Testis (tissue), 3 donors: ENCODE data around the gene ACAN. TPM values are rescaled to one million over a fixed set of nuclear protein-coding genes. Genes with fewer than 3 reads are reported as not detected.

Source experiments
- DNase-seq: peaks from one replicate; pipeline ENCODE4 v3.0.0-alpha.2; 2019
- H3K27ac ChIP-seq, 2 donors: fragments of 200-600 bp; sonication (generic); one replicate each; pipeline ENCODE4 v1.5.1; 2019
- H3K27me3 ChIP-seq: fragments of 200-600 bp; sonication (generic); one replicate; pipeline ENCODE4 v1.5.1; 2019
- H3K36me3 ChIP-seq: fragments of 200-600 bp; sonication (generic); one replicate; pipeline ENCODE4 v1.5.1; 2017; ENCODE audit warnings: low read depth; ENCODE audit errors: missing control alignments
- H3K4me1 ChIP-seq: fragments of 200-600 bp; sonication (generic); one replicate; pipeline ENCODE4 v1.5.1; 2019
- H3K4me3 ChIP-seq, 2 donors: fragments of 200-600 bp; sonication (generic); one replicate each; pipeline ENCODE4 v1.5.1; 2017 to 2019
- H3K9me3 ChIP-seq: fragments of 200-600 bp; sonication (generic); one replicate; pipeline ENCODE4 v1.5.1; 2017
- POLR2A ChIP-seq: fragments of 450-650 bp; IDR thresholded peaks from one replicate; pipeline ENCODE4 v1.6.1; 2017; ENCODE audit warnings: antibody characterized with exemption, mild to moderate bottlenecking, moderate library complexity
- WGBS, 2 donors: methylation state at CpG; one replicate each; pipeline ENCODE4 v1.1.5; 2018; 5-methylcytosine and 5-hydroxymethylcytosine counted together
- intact Hi-C: fragments of 100-400 bp; cut with DNase I; formaldehyde crosslinking; loops from one replicate; pipeline ENCODE4 v1.15.1; 2023; ENCODE audit warnings: low total_unique reads
- polyA plus RNA-seq: library from polyadenylated mRNA; stranded (reverse); fragments of 350-450 nt; fragmentation: Illumina TruSeq; extraction: RNeasy Lipid Tissue Mini Kit (QIAGEN cat#74804); gene quantifications from one replicate; pipeline ENCODE4 v1.2.3, GENCODE V29; 2014; ENCODE audit warnings: low read depth, low replicate concordance; ENCODE audit not compliant: insufficient read depth
- total RNA-seq, 2 donors: library from RNA; depleted of rRNA; stranded (reverse); fragments of >200 nt; gene quantifications; one replicate each; pipeline ENCODE4 v1.2.3, GENCODE V29; 2016
- TF ChIP-seq, protein P1 (sequence below), 3 experiments: fragments of 450-650 bp in 2 of 3; fragments of 200-600 bp in 1 of 3; sonication (generic) in 1 of 3; IDR thresholded peaks; one replicate each; pipeline ENCODE4 v1.5.1; 2016 to 2019; ENCODE audit warnings: antibody characterized with exemption in 3 of 3, mild to moderate bottlenecking in 2 of 3, moderate library complexity in 1 of 3

Gene ACAN
- total and polyA plus RNA-seq, 3 donors from 2014 or later: 2.4 to 6.6 (median 4.1) TPM

DNA sequence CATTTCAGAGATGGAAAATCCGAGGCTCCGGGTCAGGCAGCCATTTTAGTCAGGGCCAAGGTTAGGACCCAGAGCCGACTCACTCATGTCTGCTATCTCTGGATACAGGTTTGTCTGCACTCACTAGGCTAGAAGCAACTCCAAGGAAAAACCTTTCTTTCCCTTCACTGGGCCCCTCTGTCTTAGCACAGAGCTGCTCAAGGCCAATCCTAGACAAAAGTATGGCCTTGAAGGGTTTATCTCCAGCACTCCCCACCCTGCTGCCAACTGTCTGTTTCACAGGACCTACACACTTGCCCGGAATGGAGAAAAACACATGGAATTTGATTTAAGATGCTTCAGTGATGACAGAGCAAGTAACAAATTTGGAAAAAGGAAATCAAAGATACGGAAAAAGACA is 25.6 kb downstream of the ACAN start:
- Histone ChIP-seq H3K4me1 (peaks cover 8% of the 10 kb centered on the region), H3K4me3 (no peak overlapping the region), H3K27me3 (no peaks in the 10 kb centered on the region), H3K36me3 (no peaks in the 10 kb centered on the region), H3K27ac (no peak overlapping the region), H3K9me3 (no peaks in the 10 kb centered on the region)
- TF ChIP-seq, protein P1, sequence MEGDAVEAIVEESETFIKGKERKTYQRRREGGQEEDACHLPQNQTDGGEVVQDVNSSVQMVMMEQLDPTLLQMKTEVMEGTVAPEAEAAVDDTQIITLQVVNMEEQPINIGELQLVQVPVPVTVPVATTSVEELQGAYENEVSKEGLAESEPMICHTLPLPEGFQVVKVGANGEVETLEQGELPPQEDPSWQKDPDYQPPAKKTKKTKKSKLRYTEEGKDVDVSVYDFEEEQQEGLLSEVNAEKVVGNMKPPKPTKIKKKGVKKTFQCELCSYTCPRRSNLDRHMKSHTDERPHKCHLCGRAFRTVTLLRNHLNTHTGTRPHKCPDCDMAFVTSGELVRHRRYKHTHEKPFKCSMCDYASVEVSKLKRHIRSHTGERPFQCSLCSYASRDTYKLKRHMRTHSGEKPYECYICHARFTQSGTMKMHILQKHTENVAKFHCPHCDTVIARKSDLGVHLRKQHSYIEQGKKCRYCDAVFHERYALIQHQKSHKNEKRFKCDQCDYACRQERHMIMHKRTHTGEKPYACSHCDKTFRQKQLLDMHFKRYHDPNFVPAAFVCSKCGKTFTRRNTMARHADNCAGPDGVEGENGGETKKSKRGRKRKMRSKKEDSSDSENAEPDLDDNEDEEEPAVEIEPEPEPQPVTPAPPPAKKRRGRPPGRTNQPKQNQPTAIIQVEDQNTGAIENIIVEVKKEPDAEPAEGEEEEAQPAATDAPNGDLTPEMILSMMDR (IDR thresholded peaks at IDR 0.05): no peak
- TF ChIP-seq POLR2A: no peak
- 34 to 57% methylated on average over 5 of the region's 5 CpGs for WGBS, 2 donors
- intact Hi-C loops: no loop called here
- DNase-seq: peak; percentile 26

DNA sequence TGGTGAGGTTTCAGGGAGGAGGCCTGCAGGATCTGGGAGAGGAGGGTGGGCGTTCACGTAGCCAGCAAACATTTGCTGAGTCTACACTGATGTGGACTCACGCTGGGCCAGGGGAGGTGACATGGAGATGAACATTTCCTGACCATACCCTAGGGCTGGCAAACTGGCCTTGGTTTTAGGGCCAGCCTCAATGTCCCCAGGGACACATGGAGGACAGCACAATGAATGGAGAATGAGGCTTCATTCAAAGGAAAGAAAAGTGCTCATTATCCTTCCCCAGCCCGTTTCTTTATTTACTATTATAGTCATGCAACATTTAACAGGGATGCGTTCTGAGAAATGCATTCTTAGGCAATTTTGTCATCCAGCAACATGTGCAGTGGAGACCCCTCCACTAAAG is 26.8 kb downstream of the ACAN start:
- Histone ChIP-seq H3K27ac (no peak overlapping the region), H3K9me3 (no peaks in the 10 kb centered on the region), H3K36me3 (no peaks in the 10 kb centered on the region), H3K4me3 (no peak overlapping the region), H3K27me3 (no peaks in the 10 kb centered on the region), H3K4me1 (peaks cover 10% of the 10 kb centered on the region)
- intact Hi-C loops: loop anchor here (10.0 kb wide), 1 partner anchor 175 kb away; no protein-coding TSS in a partner anchor
- DNase-seq: no peak
- TF ChIP-seq POLR2A: no peak
- TF ChIP-seq, protein P1 (IDR thresholded peaks at IDR 0.05): no peak
- 67 to 75% methylated on average over 5 of the region's 5 CpGs for WGBS, 2 donors

DNA sequence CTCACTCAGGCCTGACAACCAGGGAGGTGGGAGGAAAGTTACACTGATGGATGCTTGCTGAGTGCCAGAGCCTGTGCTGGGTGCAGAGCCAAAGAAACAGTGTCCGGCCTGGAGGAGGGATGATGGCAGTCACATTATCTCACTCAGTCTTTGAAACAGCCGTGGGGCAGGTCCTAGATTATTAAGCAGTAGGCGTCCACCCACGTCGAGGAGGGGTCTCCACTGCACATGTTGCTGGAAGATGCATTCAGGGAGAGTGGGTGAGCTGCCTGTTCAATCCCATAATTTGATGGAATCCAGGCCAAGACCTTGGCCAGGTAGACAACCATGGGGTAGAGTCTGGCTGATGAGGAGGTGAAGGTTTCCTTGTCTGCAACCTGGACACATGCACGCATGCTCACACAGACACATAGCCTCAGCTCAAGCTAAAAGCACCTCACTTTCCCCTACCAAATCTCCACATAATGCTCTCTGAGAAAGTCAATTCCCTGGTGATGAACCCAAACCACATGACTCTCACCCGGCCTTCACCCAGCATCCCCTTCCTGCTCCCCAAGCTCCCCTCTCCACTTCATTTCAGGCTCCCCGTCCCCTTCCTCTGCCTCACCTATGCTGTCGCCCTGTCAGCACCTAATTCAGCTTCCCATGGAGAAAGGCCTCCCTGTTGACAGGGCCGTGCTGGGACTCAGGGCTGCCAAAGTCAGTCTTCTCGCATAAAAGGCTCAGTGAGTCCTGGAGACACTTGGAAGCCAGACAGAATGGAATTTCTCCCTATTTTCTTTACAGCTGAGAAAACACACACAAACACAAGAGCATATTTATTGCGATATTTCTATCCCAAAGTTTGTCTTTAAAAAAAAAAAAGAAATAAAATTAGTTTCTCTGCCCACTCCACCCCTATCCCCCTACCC is 29.8 kb downstream of the ACAN start:
- 48 to 54% methylated on average over 12 of the region's 12 CpGs for WGBS, 2 donors
- Histone ChIP-seq H3K27ac (peak overlapping the region; percentile 25 to 41), H3K4me3 (no peak overlapping the region), H3K27me3 (no peaks in the 10 kb centered on the region), H3K36me3 (no peaks in the 10 kb centered on the region), H3K4me1 (peaks cover 10% of the 10 kb centered on the region), H3K9me3 (no peaks in the 10 kb centered on the region)
- TF ChIP-seq, protein P1 (IDR thresholded peaks at IDR 0.05): no peak
- no peak for TF ChIP-seq POLR2A
- DNase-seq: peak; percentile 33
- intact Hi-C loops: loop anchor here (10.0 kb wide), 1 partner anchor 178 kb away; no protein-coding TSS in a partner anchor

DNA sequence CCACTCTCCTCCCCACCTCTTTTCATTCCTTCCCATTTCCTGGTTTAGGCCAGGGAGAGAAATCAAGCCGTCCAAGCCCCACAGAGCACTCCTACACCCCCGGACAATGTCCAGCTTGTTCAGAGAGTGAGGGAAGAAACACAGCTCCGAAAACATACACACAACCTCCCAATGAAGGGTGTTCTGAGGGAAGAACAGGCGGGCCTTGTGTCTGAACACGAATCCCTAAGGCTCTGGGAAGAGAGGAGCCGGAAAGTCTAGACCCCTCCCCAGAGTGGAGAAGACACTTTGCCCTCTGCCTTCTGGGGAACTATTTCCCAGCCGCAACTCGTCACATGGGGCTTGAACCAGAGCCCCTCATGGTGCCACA is 30.5 kb downstream of the ACAN start:
- intact Hi-C loops: loop anchor here (10.0 kb wide), 1 partner anchor 179 kb away; no protein-coding TSS in a partner anchor
- Histone ChIP-seq H3K4me3 (no peak overlapping the region), H3K4me1 (peaks cover 10% of the 10 kb centered on the region), H3K9me3 (no peaks in the 10 kb centered on the region), H3K27ac (peak overlapping the region; percentile 25 to 41), H3K27me3 (no peaks in the 10 kb centered on the region), H3K36me3 (no peaks in the 10 kb centered on the region)
- TF ChIP-seq, protein P1 (IDR thresholded peaks at IDR 0.05): no peak
- no peak for TF ChIP-seq POLR2A
- WGBS, 2 donors: 32 to 44% methylated on average over 8 of the region's 8 CpGs
- no peak for DNase-seq
